Breast epithelium (tissue), 4 donors: ENCODE results near the gene NEURL1. TPM values are rescaled to one million over a fixed set of nuclear protein-coding genes. Genes with fewer than 3 reads are reported as not detected.

ENCODE experiments used
- DNase-seq, 2 donors: peaks; one replicate each; pipeline ENCODE4 v3.0.0-alpha.2; 2019; ENCODE audit warnings: low spot score in 2 of 2
- H3K27ac ChIP-seq, 2 donors: fragments of 200-600 bp; sonication (generic) in 1 of 2; one replicate each; pipeline ENCODE4 v1.5.1; 2016 to 2019; ENCODE audit warnings: mild to moderate bottlenecking in 1 of 2
- H3K27me3 ChIP-seq, 2 donors: fragments of 200-600 bp; sonication (generic) in 1 of 2; one replicate each; pipeline versions ENCODE4 v1.5.1 to v1.6.0; 2017 to 2019; ENCODE audit warnings: control low read depth in 1 of 2, mild to moderate bottlenecking in 1 of 2
- H3K36me3 ChIP-seq: fragments of 200-600 bp; one replicate; pipeline ENCODE4 v1.5.1; 2019
- H3K4me1 ChIP-seq, 2 donors: fragments of 200-600 bp; sonication (generic); one replicate each; pipeline ENCODE4 v1.5.1; 2016 to 2019; ENCODE audit warnings: control low read depth in 1 of 2
- H3K4me3 ChIP-seq, 3 donors: fragments of 200-600 bp; sonication (generic); 1 replicate in 2 of 3; 2 replicates in 1 of 3; pipeline ENCODE4 v1.5.1; 2016 to 2019; ENCODE audit warnings: mild to moderate bottlenecking in 3 of 3, moderate library complexity in 2 of 3
- H3K9me3 ChIP-seq, 2 donors: fragments of 200-600 bp; sonication (generic) in 1 of 2; one replicate each; pipeline ENCODE4 v1.5.1; 2016 to 2019; ENCODE audit warnings: control low read depth in 1 of 2
- CTCF ChIP-seq, 3 donors: fragments of 450-650 bp; IDR thresholded peaks; one replicate each; pipeline ENCODE4 v1.5.1; 2016 to 2017; ENCODE audit warnings: antibody characterized with exemption in 3 of 3, mild to moderate bottlenecking in 3 of 3, moderate library complexity in 3 of 3
- POLR2A ChIP-seq: fragments of 450-650 bp; IDR thresholded peaks from one replicate; pipeline ENCODE4 v1.6.1; 2016; ENCODE audit warnings: antibody characterized with exemption, mild to moderate bottlenecking, moderate library complexity
- POLR2AphosphoS5 ChIP-seq, 3 donors: sonication (generic); formaldehyde crosslinking; IDR thresholded peaks; one replicate each; pipeline ENCODE4 v1.6.1; 2017; ENCODE audit warnings: antibody characterized with exemption in 3 of 3
- intact Hi-C: fragments of 100-400 bp; cut with DNase I; formaldehyde crosslinking; loops from one replicate; pipeline ENCODE4 v1.15.1; 2023; ENCODE audit warnings: low total_unique reads
- total RNA-seq, 3 donors: library from RNA; depleted of rRNA; stranded (reverse); fragments of >200 nt; gene quantifications; one replicate each; pipeline ENCODE4 v1.1.0, GENCODE V29; 2016

The NEURL1 gene
- total RNA-seq, 3 donors from 2014 or later: 0.16 to 1.5 (median 0.33) TPM

- Histone ChIP-seq H3K9me3 (no peaks in the 10 kb centered on the region), H3K27me3 (no peaks in the 10 kb centered on the region), H3K4me3 (no peak overlapping the region), H3K36me3 (no peaks in the 10 kb centered on the region), H3K4me1 (peaks cover 0 to 8% of the 10 kb centered on the region in 2 donors), H3K27ac (no peak overlapping the region)
- TF ChIP-seq POLR2A: no peak
- no peak for TF ChIP-seq CTCF (IDR thresholded peaks at IDR 0.05)
- TF ChIP-seq POLR2AphosphoS5 (IDR thresholded peaks at IDR 0.05): no peak
- DNase-seq: peak in 1 of 2 donors; percentile 22
- intact Hi-C loops: no loop called here
Observed at GRCh38 chr10:103545771-103546281, 52.3 kb downstream of the NEURL1 start.

GRCh38 chr10:103546401-103546800 lies 52.9 kb downstream of the NEURL1 start:
- Histone ChIP-seq H3K27ac (no peak overlapping the region), H3K27me3 (no peaks in the 10 kb centered on the region), H3K4me3 (no peak overlapping the region), H3K36me3 (no peaks in the 10 kb centered on the region), H3K4me1 (peaks cover 0 to 8% of the 10 kb centered on the region in 2 donors), H3K9me3 (no peaks in the 10 kb centered on the region)
- peak in 1 of 2 donors; percentile 20 for DNase-seq
- TF ChIP-seq POLR2A (no peak), CTCF (IDR thresholded peaks at IDR 0.05) (no peak), POLR2AphosphoS5 (IDR thresholded peaks at IDR 0.05) (no peak)
- intact Hi-C loops: no loop called here

- Histone ChIP-seq H3K36me3 (no peaks in the 10 kb centered on the region), H3K27me3 (no peaks in the 10 kb centered on the region), H3K4me3 (no peak overlapping the region), H3K27ac (no peak overlapping the region), H3K4me1 (peaks cover 0 to 8% of the 10 kb centered on the region in 2 donors), H3K9me3 (no peaks in the 10 kb centered on the region)
- peak in 1 of 2 donors; percentile 45 for DNase-seq
- intact Hi-C loops: no loop called here
- TF ChIP-seq POLR2A: no peak
- TF ChIP-seq POLR2AphosphoS5 (IDR thresholded peaks at IDR 0.05): no peak
- TF ChIP-seq CTCF (IDR thresholded peaks at IDR 0.05): no peak
Observed at GRCh38 chr10:103547391-103547946, 54.0 kb downstream of the NEURL1 start.

- no peak for TF ChIP-seq POLR2A
- no peak for TF ChIP-seq POLR2AphosphoS5 (IDR thresholded peaks at IDR 0.05)
- no peak for TF ChIP-seq CTCF (IDR thresholded peaks at IDR 0.05)
- Histone ChIP-seq H3K4me3 (no peak overlapping the region), H3K4me1 (peaks cover 0 to 6% of the 10 kb centered on the region in 2 donors), H3K27ac (no peak overlapping the region), H3K27me3 (no peaks in the 10 kb centered on the region), H3K36me3 (no peaks in the 10 kb centered on the region), H3K9me3 (no peaks in the 10 kb centered on the region)
- no peak for DNase-seq
- intact Hi-C loops: no loop called here
Observed at GRCh38 chr10:103548006-103548405, 54.5 kb downstream of the NEURL1 start.

GRCh38 chr10:103548581-103549348 lies 55.3 kb downstream of the NEURL1 start:
- no peaks in the 10 kb centered on the region for H3K4me1 ChIP-seq
- H3K27me3 ChIP-seq: no peaks in the 10 kb centered on the region
- peak; percentile 24 to 49 for DNase-seq
- intact Hi-C loops: no loop called here
- TF ChIP-seq POLR2A: no peak
- no peak overlapping the region for H3K27ac ChIP-seq
- no peaks in the 10 kb centered on the region for H3K9me3 ChIP-seq
- H3K36me3 ChIP-seq: no peaks in the 10 kb centered on the region
- H3K4me3 ChIP-seq: no peak overlapping the region
